ENCODE measurements around the gene NUDT22. TPM values are rescaled to one million over a fixed set of nuclear protein-coding genes. Genes with fewer than 3 reads are reported as not detected.

Gene NUDT22
- total RNA-seq, 3 donors from 2014 or later = 82.4 to 88.3 (median 86.1) TPM

DNA sequence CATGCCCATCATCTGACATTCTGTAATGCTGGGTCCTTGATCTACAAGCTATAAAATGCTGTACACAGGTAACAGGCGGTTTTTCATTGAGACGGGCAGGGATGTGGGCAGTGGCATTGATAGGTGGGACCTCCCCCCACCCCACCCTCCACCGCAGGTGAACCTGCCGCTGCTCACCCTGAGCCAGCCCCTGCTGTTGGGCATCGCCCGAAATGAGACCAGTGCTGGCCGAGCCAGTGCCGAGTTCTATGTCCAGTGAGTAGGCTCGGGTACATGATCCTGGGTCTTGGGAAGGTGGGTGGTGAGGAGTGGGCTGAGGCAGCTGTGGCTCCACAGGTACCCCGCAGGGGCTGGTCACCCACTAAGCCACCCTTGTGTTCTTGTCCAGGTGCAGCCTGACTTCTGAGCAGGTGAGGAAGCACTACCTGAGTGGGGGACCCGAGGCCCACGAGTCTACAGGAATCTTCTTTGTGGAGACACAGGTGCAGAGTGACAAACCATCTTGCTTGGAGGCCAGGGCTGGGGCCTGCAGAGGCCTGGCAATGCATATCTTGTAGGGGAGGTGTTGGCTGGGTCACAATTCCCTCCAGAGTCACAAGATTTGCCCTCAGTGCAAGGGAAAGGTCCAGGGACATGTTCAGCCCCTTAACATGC lies 3.1 kb downstream of the NUDT22 start:
- no peak for DNase-seq
- ATAC-seq = no peak
- Mint-ChIP-seq H3K27me3 (ENCODE audit: low read depth) (no peaks in the 10 kb centered on the region), H3K9me3 (no peaks in the 10 kb centered on the region), H3K36me3 (ENCODE audit: insufficient read depth) (no peaks in the 10 kb centered on the region), H3K4me1 (ENCODE audit: low read depth) (peaks cover 54% of the 10 kb centered on the region), H3K4me3 (peak overlapping the region; percentile 83)

DNA sequence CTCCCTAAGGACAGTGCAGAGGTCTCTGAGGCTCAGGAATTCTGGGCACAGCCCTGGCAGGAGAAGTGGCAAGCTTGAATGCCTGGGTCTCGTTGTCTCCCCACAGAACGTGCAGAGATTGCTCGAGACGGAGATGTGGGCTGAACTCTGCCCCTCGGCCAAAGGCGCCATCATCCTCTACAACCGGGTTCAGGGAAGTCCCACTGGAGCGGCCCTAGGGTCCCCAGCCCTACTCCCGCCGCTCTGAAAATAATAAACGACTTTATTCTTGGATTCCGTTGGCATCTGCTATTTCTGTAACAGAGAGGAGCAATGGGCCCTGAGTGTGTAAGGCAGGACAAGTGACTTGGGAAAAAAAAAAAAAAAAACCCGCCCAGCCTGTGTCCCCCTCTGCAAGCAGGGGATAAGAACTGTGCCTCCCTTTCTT lies 3.7 kb downstream of the NUDT22 start:
- H3K4me1 Mint-ChIP-seq (ENCODE audit: low read depth) = peaks cover 53% of the 10 kb centered on the region
- ATAC-seq = no peak
- DNase-seq = no peak

DNA sequence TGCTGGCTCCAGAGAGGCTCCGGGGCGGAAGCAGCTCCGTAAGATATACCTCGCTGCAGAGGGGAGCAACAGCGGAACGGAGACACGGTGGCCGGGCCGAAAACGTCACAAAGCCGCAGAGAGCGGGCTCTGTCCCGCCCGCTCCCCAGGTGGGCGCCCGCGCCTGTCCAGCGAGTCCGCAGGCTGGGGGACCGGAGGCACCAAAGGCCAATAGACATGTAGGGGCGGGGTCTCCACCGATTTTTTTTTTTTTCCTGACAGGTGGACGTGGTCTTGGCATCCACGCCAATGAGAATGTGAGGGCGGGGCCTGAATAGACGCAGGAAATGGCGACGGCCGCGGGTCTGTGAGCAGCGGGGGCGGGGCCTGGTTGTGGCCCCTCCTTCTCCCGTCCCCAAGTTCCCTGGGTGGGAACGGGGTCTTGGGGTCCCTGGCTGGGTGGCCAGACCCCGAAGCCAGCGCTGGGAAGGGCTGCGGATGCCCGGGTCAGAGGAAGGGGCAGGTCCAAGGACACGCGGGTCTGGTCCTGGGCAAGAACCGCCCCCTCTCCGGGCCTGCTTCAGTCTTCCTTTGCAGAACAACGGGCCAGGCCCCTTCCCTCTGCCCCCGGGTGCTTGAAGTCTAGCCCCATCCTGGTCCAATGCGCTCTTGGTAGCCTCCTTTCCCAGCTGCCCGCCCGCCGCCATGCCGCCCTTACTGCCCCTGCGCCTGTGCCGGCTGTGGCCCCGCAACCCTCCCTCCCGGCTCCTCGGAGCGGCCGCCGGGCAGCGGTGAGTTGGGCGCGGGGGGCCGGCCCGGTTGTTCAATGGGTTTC lies 4.3 kb downstream of the NUDT22 start, which contains the start of gene DNAJC4:
Gene DNAJC4, plus strand, starts transcription at position 378 of the 814 bp plus-strand sequence. Its CDS starts 307 bp downstream, at position 685.
- Mint-ChIP-seq H3K4me3 (peak within 1 kb of the TSS; percentile 83), H3K9me3 (no peaks in the 10 kb centered on the region), H3K27me3 (ENCODE audit: low read depth) (no peaks in the 10 kb centered on the region), H3K4me1 (ENCODE audit: low read depth) (peaks cover 51% of the 10 kb centered on the region), H3K36me3 (ENCODE audit: insufficient read depth) (no peaks in the 10 kb centered on the region)
- ATAC-seq (peak; percentile 48 to 51), DNase-seq (peak; percentile 79)

More for the DNA sequence above, 3.7 kb downstream of the NUDT22 start:
- no peaks in the 10 kb centered on the region for H3K9me3 Mint-ChIP-seq
- H3K36me3 Mint-ChIP-seq (ENCODE audit: insufficient read depth) = no peaks in the 10 kb centered on the region
- H3K4me3 Mint-ChIP-seq = peak overlapping the region; percentile 83
- no peaks in the 10 kb centered on the region for H3K27me3 Mint-ChIP-seq (ENCODE audit: low read depth)

DNA sequence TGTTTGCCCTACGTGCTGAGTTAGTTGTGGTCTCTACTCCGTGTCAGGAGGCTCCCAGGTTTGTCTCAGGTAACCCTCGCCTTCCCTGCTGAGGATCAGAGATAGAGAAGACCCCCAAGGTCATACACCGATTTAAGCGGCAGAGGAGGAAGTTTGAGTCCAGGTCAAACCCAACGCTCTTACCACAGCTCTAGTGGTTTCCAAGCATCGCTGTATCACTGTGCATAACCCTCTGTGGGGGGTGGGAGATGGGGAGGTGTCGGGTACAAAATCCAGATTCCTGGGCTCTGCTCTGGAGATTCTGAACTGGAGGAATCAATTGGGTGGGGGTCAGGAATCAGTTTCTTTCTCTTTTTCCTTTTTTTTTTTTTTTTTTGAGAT lies 4.9 kb downstream of the NUDT22 start:
- no peak for DNase-seq
- H3K9me3 Mint-ChIP-seq = no peaks in the 10 kb centered on the region
- H3K27me3 Mint-ChIP-seq (ENCODE audit: low read depth) = no peaks in the 10 kb centered on the region
- no peaks in the 10 kb centered on the region for H3K36me3 Mint-ChIP-seq (ENCODE audit: insufficient read depth)
- H3K4me3 Mint-ChIP-seq = peak overlapping the region; percentile 83
- peaks cover 55% of the 10 kb centered on the region for H3K4me1 Mint-ChIP-seq (ENCODE audit: low read depth)
- no peak for ATAC-seq

GRCh38 chr11:64231546-64231945 lies 5.5 kb downstream of the NUDT22 start:
- H3K27me3 Mint-ChIP-seq (ENCODE audit: low read depth) = no peaks in the 10 kb centered on the region
- peaks cover 55% of the 10 kb centered on the region for H3K4me1 Mint-ChIP-seq (ENCODE audit: low read depth)
- no peaks in the 10 kb centered on the region for H3K9me3 Mint-ChIP-seq
- DNase-seq = no peak
- ATAC-seq = no peak
- H3K4me3 Mint-ChIP-seq = peak overlapping the region; percentile 83
- H3K36me3 Mint-ChIP-seq (ENCODE audit: insufficient read depth) = no peaks in the 10 kb centered on the region

DNA sequence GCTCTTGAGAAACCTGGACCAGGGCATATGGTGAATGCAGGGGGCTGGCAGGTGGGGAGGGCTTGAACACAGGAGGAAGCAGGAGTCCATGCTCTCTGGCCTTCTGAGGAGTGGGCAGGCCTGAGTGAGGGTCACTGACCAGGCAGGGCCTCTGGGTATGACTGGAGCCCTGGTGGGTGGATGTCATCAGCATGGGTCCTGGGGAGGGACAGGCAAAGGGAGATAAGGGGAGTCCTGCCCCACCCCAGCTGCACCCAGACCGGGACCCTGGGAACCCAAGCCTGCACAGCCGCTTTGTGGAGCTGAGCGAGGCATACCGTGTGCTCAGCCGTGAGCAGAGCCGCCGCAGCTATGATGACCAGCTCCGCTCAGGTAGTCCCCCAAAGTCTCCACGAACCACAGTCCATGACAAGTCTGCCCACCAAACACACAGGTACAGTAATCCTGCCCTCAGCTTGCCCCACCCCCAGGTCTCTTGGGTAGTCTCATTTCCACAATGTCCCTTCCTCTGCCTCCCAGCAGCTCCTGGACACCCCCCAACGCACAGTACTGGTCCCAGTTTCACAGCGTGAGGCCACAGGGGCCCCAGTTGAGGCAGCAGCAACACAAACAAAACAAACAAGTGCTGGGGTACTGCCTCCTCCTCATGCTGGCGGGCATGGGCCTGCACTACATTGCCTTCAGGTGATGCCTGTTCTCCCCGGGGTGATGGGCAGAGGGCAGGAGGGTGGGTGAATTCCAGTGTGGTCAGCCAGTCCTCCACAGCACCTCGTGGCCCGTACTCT lies 6.3 kb downstream of the NUDT22 start:
- no peak for ATAC-seq
- no peaks in the 10 kb centered on the region for H3K27me3 Mint-ChIP-seq (ENCODE audit: low read depth)
- DNase-seq = no peak
- H3K4me1 Mint-ChIP-seq (ENCODE audit: low read depth) = peaks cover 48% of the 10 kb centered on the region
- H3K36me3 Mint-ChIP-seq (ENCODE audit: insufficient read depth) = no peaks in the 10 kb centered on the region
- H3K9me3 Mint-ChIP-seq = no peaks in the 10 kb centered on the region
- peak overlapping the region; percentile 33 for H3K4me3 Mint-ChIP-seq

GRCh38 chr11:64232967-64233315 lies 6.9 kb downstream of the NUDT22 start:
- DNase-seq = no peak
- peaks cover 44% of the 10 kb centered on the region for H3K4me1 Mint-ChIP-seq (ENCODE audit: low read depth)
- no peaks in the 10 kb centered on the region for H3K27me3 Mint-ChIP-seq (ENCODE audit: low read depth)
- H3K36me3 Mint-ChIP-seq (ENCODE audit: insufficient read depth) = no peaks in the 10 kb centered on the region
- ATAC-seq = no peak
- H3K9me3 Mint-ChIP-seq = no peaks in the 10 kb centered on the region
- H3K4me3 Mint-ChIP-seq = peak overlapping the region; percentile 72

DNA sequence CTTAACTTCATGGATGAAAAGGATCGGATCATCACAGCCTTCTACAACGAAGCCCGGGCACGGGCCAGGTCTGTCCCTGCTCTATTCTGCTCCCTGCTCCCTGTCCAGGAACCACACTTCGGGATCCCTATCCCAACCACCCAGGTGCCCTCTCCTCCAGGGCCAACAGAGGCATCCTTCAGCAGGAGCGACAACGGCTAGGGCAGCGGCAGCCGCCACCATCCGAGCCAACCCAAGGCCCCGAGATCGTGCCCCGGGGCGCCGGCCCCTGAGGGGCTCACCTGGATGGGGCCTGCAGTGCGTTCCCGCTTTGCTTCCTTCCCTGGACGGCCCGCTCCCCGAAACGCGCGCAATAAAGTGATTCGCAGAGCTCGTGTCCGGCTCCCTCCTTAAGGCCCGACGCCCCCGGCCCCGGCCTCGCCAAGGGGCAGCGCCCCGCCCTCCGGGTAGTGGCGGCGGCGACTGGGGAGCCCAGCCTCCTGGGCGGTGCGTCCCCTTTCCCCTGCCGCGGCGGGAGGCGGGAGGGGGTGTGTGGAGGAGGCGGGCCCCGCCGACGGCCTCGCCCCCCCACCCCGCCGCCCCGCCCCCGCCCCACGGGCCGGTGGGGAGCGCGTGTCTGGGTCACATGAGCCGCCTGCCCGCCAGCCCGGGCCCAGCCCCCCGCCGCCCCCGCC lies 8.0 kb downstream of the NUDT22 start, which contains the start of gene VEGFB:
Gene VEGFB, plus strand, starts transcription at position 672 of the 674 bp plus-strand sequence. CDS start 250 bp downstream, outside the sequence.
- no peaks in the 10 kb centered on the region for H3K36me3 Mint-ChIP-seq (ENCODE audit: insufficient read depth)
- ATAC-seq = peak; percentile 60 to 61

GRCh38 chr11:64234647-64235379 lies 8.7 kb downstream of the NUDT22 start:
- Mint-ChIP-seq H3K9me3 (no peaks in the 10 kb centered on the region), H3K4me1 (ENCODE audit: low read depth) (peaks cover 33% of the 10 kb centered on the region), H3K27me3 (ENCODE audit: low read depth) (no peaks in the 10 kb centered on the region), H3K36me3 (ENCODE audit: insufficient read depth) (no peaks in the 10 kb centered on the region), H3K4me3 (peak overlapping the region; percentile 83)
- ATAC-seq (peak; percentile 66), DNase-seq (no peak)

More for the DNA sequence above, 8.0 kb downstream of the NUDT22 start, which contains the start of gene VEGFB:
- H3K9me3 Mint-ChIP-seq = no peaks in the 10 kb centered on the region
- H3K4me1 Mint-ChIP-seq (ENCODE audit: low read depth) = peaks cover 38% of the 10 kb centered on the region
- peak; percentile 71 for DNase-seq
- no peaks in the 10 kb centered on the region for H3K27me3 Mint-ChIP-seq (ENCODE audit: low read depth)
- H3K4me3 Mint-ChIP-seq = peak within 1 kb of the TSS; percentile 83

GRCh38 chr11:64235437-64236161 lies 9.5 kb downstream of the NUDT22 start:
- Mint-ChIP-seq H3K4me1 (ENCODE audit: low read depth) (peaks cover 37% of the 10 kb centered on the region), H3K27me3 (ENCODE audit: low read depth) (no peaks in the 10 kb centered on the region), H3K4me3 (peak overlapping the region; percentile 83), H3K36me3 (ENCODE audit: insufficient read depth) (peaks cover 2% of the 10 kb centered on the region), H3K9me3 (no peaks in the 10 kb centered on the region)
- ATAC-seq (no peak), DNase-seq (no peak)

GRCh38 chr11:64237484-64237951 lies 11.4 kb downstream of the NUDT22 start:
- H3K27me3 Mint-ChIP-seq (ENCODE audit: low read depth) = no peaks in the 10 kb centered on the region
- peaks cover 2% of the 10 kb centered on the region for H3K36me3 Mint-ChIP-seq (ENCODE audit: insufficient read depth)
- no peaks in the 10 kb centered on the region for H3K9me3 Mint-ChIP-seq
- H3K4me1 Mint-ChIP-seq (ENCODE audit: low read depth) = peaks cover 30% of the 10 kb centered on the region
- no peak overlapping the region for H3K4me3 Mint-ChIP-seq
- ATAC-seq (no peak), DNase-seq (no peak)

DNA sequence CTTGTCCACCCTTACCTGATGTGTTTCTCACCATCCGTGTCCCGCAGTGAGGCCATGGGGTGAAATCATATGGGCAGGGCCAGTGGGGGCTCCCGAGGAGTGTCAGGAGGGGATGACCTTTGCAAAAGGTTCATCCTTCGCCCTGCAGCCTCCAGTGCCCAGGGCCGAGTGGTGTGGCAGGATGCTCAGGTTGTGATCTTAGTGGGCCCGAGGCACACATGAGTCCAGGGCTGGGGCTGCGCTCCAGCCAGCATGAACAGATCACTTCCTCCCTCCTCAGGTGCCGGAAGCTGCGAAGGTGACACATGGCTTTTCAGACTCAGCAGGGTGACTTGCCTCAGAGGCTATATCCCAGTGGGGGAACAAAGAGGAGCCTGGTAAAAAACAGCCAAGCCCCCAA lies 12.0 kb downstream of the NUDT22 start:
- peaks cover 32% of the 10 kb centered on the region for H3K4me1 Mint-ChIP-seq (ENCODE audit: low read depth)
- DNase-seq = no peak
- H3K9me3 Mint-ChIP-seq = no peaks in the 10 kb centered on the region
- no peaks in the 10 kb centered on the region for H3K27me3 Mint-ChIP-seq (ENCODE audit: low read depth)
- H3K4me3 Mint-ChIP-seq = no peak overlapping the region
- no peak for ATAC-seq
- peaks cover 2% of the 10 kb centered on the region for H3K36me3 Mint-ChIP-seq (ENCODE audit: insufficient read depth)

GRCh38 chr11:64238999-64239398 lies 12.9 kb downstream of the NUDT22 start:
- no peak for DNase-seq
- Mint-ChIP-seq H3K36me3 (ENCODE audit: insufficient read depth) (peaks cover 2% of the 10 kb centered on the region), H3K27me3 (ENCODE audit: low read depth) (no peaks in the 10 kb centered on the region), H3K4me1 (ENCODE audit: low read depth) (peaks cover 37% of the 10 kb centered on the region), H3K9me3 (no peaks in the 10 kb centered on the region), H3K4me3 (no peak overlapping the region)
- ATAC-seq = no peak

Data from activated T-cell treated with anti-CD3 and anti-CD28 coated beads, Interleukin-2, amount 50 U/mL, for 4 hours (primary cell).